ENCODE results near the gene MED26. TPM values are rescaled to one million over a fixed set of nuclear protein-coding genes. Genes with fewer than 3 reads are reported as not detected.
A peak's percentile ranks its signal among the peaks of the same experiment; 100 is the strongest.

MED26 gene
- total and polyA plus RNA-seq, 9 of the 15 experiments (the other 6 are each of a cell fraction or from before 2014, with no cell fraction given) = 0.71 to 15.1 (median 6.2) TPM

- TF ChIP-seq ZNF384 (IDR thresholded peaks at IDR 0.05; ENCODE audit: low read depth, low read length) (peak; percentile 72), NUFIP1 (IDR thresholded peaks at IDR 0.05; ENCODE audit: partially characterized antibody) (no peak), EGR1 (conservative IDR thresholded peaks at IDR 0.05) (peak; percentile 70), SP1 (CRISPR knock-in tag; IDR thresholded peaks at IDR 0.05) (0 out of 2 replicates have a peak, but pooled peaks have one; percentile 29), FOXK2 (conservative IDR thresholded peaks at IDR 0.05 in 1 of 2, IDR thresholded peaks at IDR 0.05 in 1 of 2; ENCODE audit: low read depth in 2 of 2) (no peak), ZNF77 (CRISPR knock-in tag; IDR thresholded peaks at IDR 0.05) (no peak), ZNF785 (CRISPR knock-in tag; IDR thresholded peaks at IDR 0.05) (no peak), ZNF551 (CRISPR knock-in tag; IDR thresholded peaks at IDR 0.05) (no peak), THRAP3 (IDR thresholded peaks at IDR 0.05; ENCODE audit: borderline replicate concordance) (no peak), NFE2 (IDR thresholded peaks at IDR 0.05; ENCODE audit: low read depth) (peak; percentile 73), ZNF395 (CRISPR knock-in tag; IDR thresholded peaks at IDR 0.05) (no peak), NR0B1 (IDR thresholded peaks at IDR 0.05; ENCODE audit: partially characterized antibody) (no peak), ZNF280A (IDR thresholded peaks at IDR 0.05; ENCODE audit: low read depth, partially characterized antibody) (no peak), PHF21A (IDR thresholded peaks at IDR 0.05; ENCODE audit: borderline replicate concordance, low read depth) (no peak), TCF7 (IDR thresholded peaks at IDR 0.05; ENCODE audit: borderline replicate concordance) (no peak), GABPB1 (CRISPR knock-in tag; IDR thresholded peaks at IDR 0.05) (no peak), PURB (CRISPR knock-in tag; IDR thresholded peaks at IDR 0.05; ENCODE audit: low read depth) (no peak), STAG1 (CRISPR knock-in tag; IDR thresholded peaks at IDR 0.05; ENCODE audit: borderline replicate concordance) (no peak), TRIM25 (IDR thresholded peaks at IDR 0.05; ENCODE audit: borderline replicate concordance) (no peak), KDM4B (IDR thresholded peaks at IDR 0.05; ENCODE audit: borderline replicate concordance in 2 of 2, low read depth in 1 of 2) (no peak), HDAC2 (IDR thresholded peaks at IDR 0.05) (0 out of 2 replicates have a peak, but pooled peaks have one; percentile 9), ZBTB26 (CRISPR knock-in tag; IDR thresholded peaks at IDR 0.05) (no peak), C11orf30 (IDR thresholded peaks at IDR 0.05; ENCODE audit: low read depth) (peak; percentile 45; the same call in 1 of the 2 replicates)
These were observed 85.0 kb downstream of the MED26 start (continued) for GRCh38 chr19:16542910-16543472.

Measured in K562 (cell line).